ENCODE results near the gene SMIM44. TPM values are rescaled to one million over a fixed set of nuclear protein-coding genes. Genes with fewer than 3 reads are reported as not detected.

SMIM44 gene
- total and polyA plus RNA-seq, 9 of the 15 experiments (the other 6 are each of a cell fraction or from before 2014, with no cell fraction given), result not detected

DNA sequence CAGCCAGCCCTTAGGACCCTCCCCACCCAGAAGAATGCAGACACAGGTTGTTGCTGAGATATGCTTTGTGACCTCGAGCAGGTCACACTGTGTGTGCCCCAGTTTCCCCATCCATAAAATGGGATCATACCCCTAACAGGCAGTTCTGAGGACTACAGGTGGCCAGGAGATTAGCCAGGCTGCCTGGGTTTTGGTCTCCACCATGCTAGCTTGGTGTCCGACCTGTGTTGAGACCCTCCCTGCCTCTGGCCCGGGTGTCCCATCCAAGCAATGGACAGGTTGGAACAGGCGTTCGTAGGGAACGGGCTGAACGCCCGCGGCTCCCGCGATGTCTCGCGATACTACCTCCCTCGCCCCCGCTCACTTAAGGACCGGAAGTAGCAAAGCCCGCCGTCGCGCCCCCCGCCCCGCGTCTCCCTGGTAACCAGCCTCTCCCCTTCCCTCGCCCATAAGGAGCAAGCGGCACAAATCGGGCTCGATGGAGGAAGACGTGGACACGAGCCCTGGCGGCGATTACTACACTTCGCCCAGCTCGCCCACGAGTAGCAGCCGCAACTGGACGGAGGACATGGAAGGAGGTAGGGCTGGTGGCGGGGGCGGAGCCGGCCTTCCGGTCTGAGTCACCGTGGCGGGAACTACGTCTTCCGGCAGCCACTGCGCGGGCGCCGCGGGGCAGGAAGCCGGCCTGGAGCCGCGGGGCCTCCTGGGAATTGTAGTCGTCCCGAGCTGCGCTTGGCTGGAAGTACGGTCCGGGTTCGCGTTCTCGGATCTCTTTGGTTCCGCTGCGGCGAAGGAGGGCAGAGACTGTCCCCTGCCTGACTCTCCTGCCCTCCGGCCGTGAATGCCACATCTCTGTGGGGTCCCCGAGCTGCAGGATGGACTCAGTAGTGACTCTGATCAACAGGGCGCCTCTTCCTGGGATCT lies 48.3 kb downstream of the SMIM44 start (continued):
- no peak for TF ChIP-seq TFAM (CRISPR knock-in tag; conservative IDR thresholded peaks at IDR 0.05)
- no peak for TF ChIP-seq ZNF696 (CRISPR knock-in tag; conservative IDR thresholded peaks at IDR 0.05)
- TF ChIP-seq FOXK2 (conservative IDR thresholded peaks at IDR 0.05 in 1 of 2, IDR thresholded peaks at IDR 0.05 in 1 of 2; ENCODE audit: low read depth in 2 of 2), result peak; percentile 44 to 57; a peak in 2 of 4 replicates
- no peak for TF ChIP-seq BDP1 (IDR thresholded peaks at IDR 0.05; ENCODE audit: insufficient read depth, insufficient read length)
- no peak for TF ChIP-seq SRSF7 (optimal IDR thresholded peaks at IDR 0.05; ENCODE audit: low read depth, low read length)
- TF ChIP-seq, protein P1, sequence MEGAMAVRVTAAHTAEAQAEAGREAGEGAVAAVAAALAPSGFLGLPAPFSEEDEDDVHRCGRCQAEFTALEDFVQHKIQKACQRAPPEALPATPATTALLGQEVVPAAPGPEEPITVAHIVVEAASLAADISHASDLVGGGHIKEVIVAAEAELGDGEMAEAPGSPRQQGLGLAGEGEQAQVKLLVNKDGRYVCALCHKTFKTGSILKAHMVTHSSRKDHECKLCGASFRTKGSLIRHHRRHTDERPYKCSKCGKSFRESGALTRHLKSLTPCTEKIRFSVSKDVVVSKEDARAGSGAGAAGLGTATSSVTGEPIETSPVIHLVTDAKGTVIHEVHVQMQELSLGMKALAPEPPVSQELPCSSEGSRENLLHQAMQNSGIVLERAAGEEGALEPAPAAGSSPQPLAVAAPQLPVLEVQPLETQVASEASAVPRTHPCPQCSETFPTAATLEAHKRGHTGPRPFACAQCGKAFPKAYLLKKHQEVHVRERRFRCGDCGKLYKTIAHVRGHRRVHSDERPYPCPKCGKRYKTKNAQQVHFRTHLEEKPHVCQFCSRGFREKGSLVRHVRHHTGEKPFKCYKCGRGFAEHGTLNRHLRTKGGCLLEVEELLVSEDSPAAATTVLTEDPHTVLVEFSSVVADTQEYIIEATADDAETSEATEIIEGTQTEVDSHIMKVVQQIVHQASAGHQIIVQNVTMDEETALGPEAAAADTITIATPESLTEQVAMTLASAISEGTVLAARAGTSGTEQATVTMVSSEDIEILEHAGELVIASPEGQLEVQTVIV (CRISPR knock-in tag; IDR thresholded peaks at IDR 0.05; ENCODE audit: borderline replicate concordance), result no peak
- TF ChIP-seq PPARD (CRISPR knock-in tag; IDR thresholded peaks at IDR 0.05), result no peak
- TF ChIP-seq, protein P2, sequence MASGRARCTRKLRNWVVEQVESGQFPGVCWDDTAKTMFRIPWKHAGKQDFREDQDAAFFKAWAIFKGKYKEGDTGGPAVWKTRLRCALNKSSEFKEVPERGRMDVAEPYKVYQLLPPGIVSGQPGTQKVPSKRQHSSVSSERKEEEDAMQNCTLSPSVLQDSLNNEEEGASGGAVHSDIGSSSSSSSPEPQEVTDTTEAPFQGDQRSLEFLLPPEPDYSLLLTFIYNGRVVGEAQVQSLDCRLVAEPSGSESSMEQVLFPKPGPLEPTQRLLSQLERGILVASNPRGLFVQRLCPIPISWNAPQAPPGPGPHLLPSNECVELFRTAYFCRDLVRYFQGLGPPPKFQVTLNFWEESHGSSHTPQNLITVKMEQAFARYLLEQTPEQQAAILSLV (tag; IDR thresholded peaks at IDR 0.05), result no peak
- TF ChIP-seq ZNF124 (CRISPR knock-in tag; IDR thresholded peaks at IDR 0.05), result no peak
- no peak for TF ChIP-seq ZFP1 (CRISPR knock-in tag; IDR thresholded peaks at IDR 0.05)
- TF ChIP-seq, protein P3, sequence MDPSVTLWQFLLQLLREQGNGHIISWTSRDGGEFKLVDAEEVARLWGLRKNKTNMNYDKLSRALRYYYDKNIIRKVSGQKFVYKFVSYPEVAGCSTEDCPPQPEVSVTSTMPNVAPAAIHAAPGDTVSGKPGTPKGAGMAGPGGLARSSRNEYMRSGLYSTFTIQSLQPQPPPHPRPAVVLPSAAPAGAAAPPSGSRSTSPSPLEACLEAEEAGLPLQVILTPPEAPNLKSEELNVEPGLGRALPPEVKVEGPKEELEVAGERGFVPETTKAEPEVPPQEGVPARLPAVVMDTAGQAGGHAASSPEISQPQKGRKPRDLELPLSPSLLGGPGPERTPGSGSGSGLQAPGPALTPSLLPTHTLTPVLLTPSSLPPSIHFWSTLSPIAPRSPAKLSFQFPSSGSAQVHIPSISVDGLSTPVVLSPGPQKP (CRISPR knock-in tag; IDR thresholded peaks at IDR 0.05), result no peak
- no peak for TF ChIP-seq SETDB1 (IDR thresholded peaks at IDR 0.05; ENCODE audit: low read length)
- no peak; the same call in 1 of the 2 replicates for TF ChIP-seq ZNF263 (CRISPR knock-in tag; IDR thresholded peaks at IDR 0.05; ENCODE audit: borderline replicate concordance)
- no peak for TF ChIP-seq CHCHD3 (CRISPR knock-in tag; IDR thresholded peaks at IDR 0.05)
- peak; percentile 83; the same call in 1 of the 2 replicates for TF ChIP-seq ZNF175 (CRISPR knock-in tag; IDR thresholded peaks at IDR 0.05; ENCODE audit: low read depth)
- TF ChIP-seq NONO (IDR thresholded peaks at IDR 0.05; ENCODE audit: low read depth in 2 of 2, low read length in 1 of 2), result no peak
- TF ChIP-seq, protein P4, sequence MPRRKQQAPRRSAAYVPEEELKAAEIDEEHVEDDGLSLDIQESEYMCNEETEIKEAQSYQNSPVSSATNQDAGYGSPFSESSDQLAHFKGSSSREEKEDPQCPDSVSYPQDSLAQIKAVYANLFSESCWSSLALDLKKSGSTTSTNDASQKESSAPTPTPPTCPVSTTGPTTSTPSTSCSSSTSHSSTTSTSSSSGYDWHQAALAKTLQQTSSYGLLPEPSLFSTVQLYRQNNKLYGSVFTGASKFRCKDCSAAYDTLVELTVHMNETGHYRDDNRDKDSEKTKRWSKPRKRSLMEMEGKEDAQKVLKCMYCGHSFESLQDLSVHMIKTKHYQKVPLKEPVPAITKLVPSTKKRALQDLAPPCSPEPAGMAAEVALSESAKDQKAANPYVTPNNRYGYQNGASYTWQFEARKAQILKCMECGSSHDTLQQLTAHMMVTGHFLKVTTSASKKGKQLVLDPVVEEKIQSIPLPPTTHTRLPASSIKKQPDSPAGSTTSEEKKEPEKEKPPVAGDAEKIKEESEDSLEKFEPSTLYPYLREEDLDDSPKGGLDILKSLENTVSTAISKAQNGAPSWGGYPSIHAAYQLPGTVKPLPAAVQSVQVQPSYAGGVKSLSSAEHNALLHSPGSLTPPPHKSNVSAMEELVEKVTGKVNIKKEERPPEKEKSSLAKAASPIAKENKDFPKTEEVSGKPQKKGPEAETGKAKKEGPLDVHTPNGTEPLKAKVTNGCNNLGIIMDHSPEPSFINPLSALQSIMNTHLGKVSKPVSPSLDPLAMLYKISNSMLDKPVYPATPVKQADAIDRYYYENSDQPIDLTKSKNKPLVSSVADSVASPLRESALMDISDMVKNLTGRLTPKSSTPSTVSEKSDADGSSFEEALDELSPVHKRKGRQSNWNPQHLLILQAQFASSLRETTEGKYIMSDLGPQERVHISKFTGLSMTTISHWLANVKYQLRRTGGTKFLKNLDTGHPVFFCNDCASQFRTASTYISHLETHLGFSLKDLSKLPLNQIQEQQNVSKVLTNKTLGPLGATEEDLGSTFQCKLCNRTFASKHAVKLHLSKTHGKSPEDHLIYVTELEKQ (CRISPR knock-in tag; IDR thresholded peaks at IDR 0.05), result no peak
- TF ChIP-seq ZBTB1 (CRISPR knock-in tag; IDR thresholded peaks at IDR 0.05; ENCODE audit: borderline replicate concordance, low read depth), result 0 out of 2 replicates have a peak, but pooled peaks have one; percentile 41
- TF ChIP-seq ZNF695 (CRISPR knock-in tag; IDR thresholded peaks at IDR 0.05), result no peak

Measured in K562 (cell line).